G401 (cell line): ENCODE results near the gene FEM1B. TPM values are rescaled to one million over a fixed set of nuclear protein-coding genes. Genes with fewer than 3 reads are reported as not detected.

Source experiments
- DNase-seq: peaks from one replicate; pipeline ENCODE4 v3.0.0-alpha.2; 2015; ENCODE audit warnings: low spot score
- in situ Hi-C: cut with HindIII; loops from 2 replicates; pipeline ENCODE4 v1.10.0; 2016; ENCODE audit warnings: low sequenced_read_pairs, mixed read lengths
- total RNA-seq: library from RNA; depleted of rRNA; stranded (reverse); fragments of >200 nt; shearing (Covaris generic); gene quantifications from 2 replicates; pipeline ENCODE4 v1.2.3, GENCODE V29; 2014

Gene FEM1B
- total RNA-seq, 1 experiment from 2014 or later: 51.5 TPM

- peak; percentile 90 for DNase-seq
- in situ Hi-C loops: no loop called here
Observed at GRCh38 chr15:68256675-68257450, 20.7 kb upstream of the FEM1B start.

- DNase-seq: no peak
- in situ Hi-C loops: no loop called here
Observed at GRCh38 chr15:68258692-68259091, 18.9 kb upstream of the FEM1B start.

DNA sequence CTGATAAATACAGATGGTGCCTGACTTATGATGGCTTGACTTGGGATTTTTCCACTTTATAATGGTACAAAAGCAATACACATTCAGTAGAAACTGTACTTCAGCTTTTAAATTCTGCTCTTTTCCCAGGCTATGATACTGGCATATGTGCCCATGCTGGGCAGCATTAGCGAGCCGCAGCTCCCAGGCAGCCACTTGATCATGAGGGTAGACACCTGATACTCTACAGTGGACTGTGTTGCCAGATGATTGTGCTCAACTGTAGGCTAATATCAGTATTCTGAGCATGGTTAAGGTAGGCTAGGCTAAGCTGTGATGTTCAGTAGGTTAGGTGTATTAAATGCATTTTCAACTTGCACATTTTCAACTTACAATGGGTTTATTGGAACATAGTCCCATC is 17.7 kb upstream of the FEM1B start:
- no peak for DNase-seq
- in situ Hi-C loops: no loop called here

- DNase-seq: no peak
- in situ Hi-C loops: no loop called here
Observed at GRCh38 chr15:68261241-68261640, 16.3 kb upstream of the FEM1B start.

- no peak for DNase-seq
- in situ Hi-C loops: no loop called here
Observed at GRCh38 chr15:68261980-68262379, 15.6 kb upstream of the FEM1B start.

DNA sequence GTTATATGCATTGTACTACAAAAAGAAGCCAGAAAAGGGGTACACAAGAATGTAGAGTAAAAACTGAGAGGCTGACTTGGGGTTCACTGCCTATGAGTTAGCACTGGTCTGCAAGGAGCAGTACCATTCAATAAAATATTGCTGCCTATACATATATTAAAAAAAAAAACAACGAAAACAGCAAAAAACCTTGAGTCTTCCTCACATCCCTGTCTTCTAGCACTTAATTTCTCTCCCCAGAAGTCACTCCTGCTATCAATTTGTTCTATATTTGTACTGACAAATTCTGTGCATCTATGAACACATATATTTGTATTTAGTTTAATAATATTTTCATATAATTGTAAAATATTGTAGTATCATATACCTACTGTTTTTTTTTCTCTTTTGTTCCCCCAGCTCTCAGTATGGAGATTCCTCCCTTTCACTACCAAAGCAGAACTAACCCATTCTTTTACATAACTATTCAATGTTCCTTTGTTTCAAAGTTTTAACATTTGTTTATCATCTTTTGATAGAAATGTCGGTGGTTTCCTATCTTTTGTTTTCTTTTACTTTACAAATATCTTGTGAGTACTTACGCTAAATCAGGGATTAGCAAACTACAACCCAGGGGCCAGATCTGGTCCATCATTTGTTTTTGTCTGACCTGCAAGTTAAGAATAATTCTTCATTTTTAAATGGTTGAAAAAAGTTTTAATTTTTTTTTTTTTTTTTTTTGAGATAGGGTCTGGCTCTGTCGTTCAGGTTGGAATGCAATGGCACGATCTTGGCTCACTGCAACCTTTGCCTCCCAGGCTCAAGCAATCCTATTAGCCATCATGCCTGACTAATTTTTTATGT is 14.8 kb upstream of the FEM1B start:
- in situ Hi-C loops: no loop called here
- DNase-seq: no peak

GRCh38 chr15:68264282-68264681 is 13.3 kb upstream of the FEM1B start:
- in situ Hi-C loops: no loop called here
- no peak for DNase-seq

- no peak for DNase-seq
- in situ Hi-C loops: no loop called here
Observed at GRCh38 chr15:68265081-68265480, 12.5 kb upstream of the FEM1B start.

GRCh38 chr15:68265674-68266073 is 11.9 kb upstream of the FEM1B start:
- no peak for DNase-seq
- in situ Hi-C loops: no loop called here

DNA sequence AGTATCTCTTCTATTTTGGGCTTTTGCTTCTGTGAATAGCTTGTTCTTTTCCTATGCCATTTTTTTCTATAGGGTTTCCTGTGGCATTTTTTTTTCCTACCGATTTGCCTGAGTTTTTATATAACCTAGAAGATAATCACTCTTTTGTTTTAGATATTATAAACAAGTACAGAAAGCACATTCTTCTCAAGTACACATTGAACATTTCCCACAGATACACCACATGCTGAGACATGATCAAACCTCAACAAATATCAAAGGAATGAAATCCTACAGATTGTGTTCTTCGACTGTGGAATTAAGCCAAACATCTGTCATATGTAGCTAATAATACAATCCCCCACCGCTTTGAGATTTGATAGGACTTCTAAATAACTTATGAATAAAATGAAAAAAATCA is 9.1 kb upstream of the FEM1B start:
- in situ Hi-C loops: no loop called here
- no peak for DNase-seq

GRCh38 chr15:68271854-68272471 is 5.6 kb upstream of the FEM1B start:
- DNase-seq: no peak
- in situ Hi-C loops: no loop called here

- no peak for DNase-seq
- in situ Hi-C loops: no loop called here
Observed at GRCh38 chr15:68272721-68273271, 4.7 kb upstream of the FEM1B start.

GRCh38 chr15:68274201-68274848 is 3.2 kb upstream of the FEM1B start:
- no peak for DNase-seq
- in situ Hi-C loops: no loop called here

- in situ Hi-C loops: no loop called here
- no peak for DNase-seq
Observed at GRCh38 chr15:68275165-68275746, 2.3 kb upstream of the FEM1B start.

- DNase-seq: no peak
- in situ Hi-C loops: no loop called here
Observed at GRCh38 chr15:68276668-68277067, 877 bp upstream of the FEM1B start.

- in situ Hi-C loops: no loop called here
- DNase-seq: peak; percentile 78
Observed at GRCh38 chr15:68277131-68277602, 378 bp upstream of the FEM1B start.

DNA sequence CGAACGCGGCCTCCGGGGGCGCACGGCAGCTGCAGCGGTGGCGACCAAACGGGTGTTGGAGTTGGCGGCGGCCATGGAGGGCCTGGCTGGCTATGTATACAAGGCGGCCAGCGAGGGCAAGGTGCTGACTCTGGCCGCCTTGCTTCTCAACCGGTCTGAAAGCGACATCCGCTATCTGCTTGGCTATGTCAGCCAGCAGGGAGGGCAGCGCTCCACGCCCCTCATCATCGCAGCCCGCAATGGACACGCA is 725 bp downstream of the FEM1B start:
- no peak for DNase-seq
- in situ Hi-C loops: no loop called here

DNA sequence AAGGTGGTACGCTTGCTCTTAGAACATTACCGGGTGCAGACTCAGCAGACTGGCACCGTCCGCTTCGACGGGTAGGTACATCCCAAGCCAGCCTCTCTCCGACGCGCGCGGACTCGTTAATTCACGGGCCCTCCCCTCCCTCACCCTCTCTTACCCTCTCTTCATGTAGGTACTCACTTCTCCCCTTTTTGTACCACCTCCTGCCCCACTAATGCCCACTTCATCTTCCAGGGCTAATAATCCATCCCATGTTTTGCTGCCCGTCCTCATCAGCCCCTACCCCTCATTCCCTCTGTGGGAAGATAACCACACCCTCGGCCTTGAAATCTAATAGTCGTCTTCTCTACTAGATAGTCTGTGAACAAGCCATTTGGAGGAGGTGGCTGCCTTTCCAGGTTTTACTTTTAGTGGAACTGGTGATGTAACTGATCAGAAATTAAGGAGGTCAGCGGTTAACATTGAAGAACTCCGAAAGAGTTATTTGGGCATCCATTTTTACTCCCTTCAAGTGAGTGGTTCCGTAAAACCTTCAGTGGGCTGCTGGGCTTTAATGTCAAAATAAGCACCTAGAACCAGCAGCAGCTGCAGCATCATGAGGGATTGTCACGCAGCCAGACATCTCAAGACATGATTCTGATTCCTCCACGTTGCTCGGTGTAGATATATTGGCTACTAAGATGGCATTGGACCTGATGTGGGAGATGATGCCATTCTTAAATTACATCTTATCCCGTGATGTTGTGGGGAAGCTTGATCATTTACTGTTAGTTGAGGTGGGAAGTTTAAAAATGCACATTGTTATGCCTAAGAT is 1.3 kb downstream of the FEM1B start:
- no peak for DNase-seq
- in situ Hi-C loops: no loop called here
